Mesenchymal stem cell (in vitro differentiated cells and primary cell): ENCODE measurements around the gene CASQ2.

Source experiments
- DNase-seq: peaks from one replicate; pipeline ENCODE4 v3.0.0-alpha.2; 2013
- H2AFZ ChIP-seq: one replicate; pipeline ENCODE4 v1.6.1; 2013; ENCODE audit warnings: low read depth, mild to moderate bottlenecking, control low read depth, inconsistent platforms, low read length, moderate library complexity
- H2AK5ac ChIP-seq: 2 replicates; pipeline ENCODE4 v1.6.1; 2013; ENCODE audit warnings: low read length, moderate library complexity, mild to moderate bottlenecking, inconsistent platforms; ENCODE audit not compliant: severe bottlenecking
- H2BK120ac ChIP-seq: one replicate; pipeline ENCODE4 v1.6.1; 2013; ENCODE audit warnings: low read depth, mild to moderate bottlenecking, inconsistent platforms, low read length, moderate library complexity
- H2BK12ac ChIP-seq, 2 experiments: one replicate each; pipeline ENCODE4 v1.6.1; 2013; ENCODE audit warnings: inconsistent platforms in 2 of 2, low read length in 2 of 2, mild to moderate bottlenecking in 2 of 2, moderate library complexity in 2 of 2, control low read depth in 1 of 2
- H2BK15ac ChIP-seq: one replicate; pipeline ENCODE4 v1.6.1; 2013; ENCODE audit warnings: mild to moderate bottlenecking, low read depth, inconsistent platforms; ENCODE audit not compliant: poor library complexity, severe bottlenecking
- H2BK5ac ChIP-seq: 2 replicates; pipeline ENCODE4 v1.6.1; 2013; ENCODE audit warnings: low read depth, mild to moderate bottlenecking, low read length, control low read depth, inconsistent platforms; ENCODE audit not compliant: poor library complexity, severe bottlenecking
- H3K14ac ChIP-seq, 2 experiments: one replicate each; pipeline ENCODE4 v1.6.1; 2013; ENCODE audit warnings: inconsistent platforms in 2 of 2, low read length in 2 of 2, control low read depth in 1 of 2, mild to moderate bottlenecking in 1 of 2, moderate library complexity in 1 of 2
- H3K18ac ChIP-seq, 2 experiments: one replicate each; pipeline ENCODE4 v1.6.1; 2013; ENCODE audit warnings: inconsistent platforms in 2 of 2, low read length in 2 of 2, control low read depth in 1 of 2, low read depth in 1 of 2, mild to moderate bottlenecking in 1 of 2
- H3K23ac ChIP-seq, 2 experiments: one replicate each; pipeline ENCODE4 v1.6.1; 2013; ENCODE audit warnings: inconsistent platforms in 2 of 2, low read length in 2 of 2, mild to moderate bottlenecking in 2 of 2, moderate library complexity in 2 of 2, control low read depth in 1 of 2
- H3K27ac ChIP-seq: 2 replicates; pipeline ENCODE4 v1.5.1; 2013; ENCODE audit warnings: mild to moderate bottlenecking, moderate library complexity, low read length, control low read depth, inconsistent platforms; ENCODE audit not compliant: poor library complexity, severe bottlenecking
- H3K27me3 ChIP-seq, 2 experiments: 2 replicates each; pipeline versions ENCODE4 v1.6.1 to v1.7.0; 2013; ENCODE audit warnings: low read length in 2 of 2, mild to moderate bottlenecking in 2 of 2, moderate library complexity in 2 of 2, control low read depth in 1 of 2, inconsistent platforms in 1 of 2; ENCODE audit not compliant: control insufficient read depth in 1 of 2, insufficient read depth in 1 of 2
- H3K36me3 ChIP-seq, 2 experiments: 2 replicates each; pipeline versions ENCODE4 v1.6.1 to v1.7.0; 2013; ENCODE audit warnings: low read length in 2 of 2, control low read depth in 1 of 2, inconsistent platforms in 1 of 2, low read depth in 1 of 2, mild to moderate bottlenecking in 1 of 2; ENCODE audit not compliant: insufficient read depth in 2 of 2, control insufficient read depth in 1 of 2
- H3K4ac ChIP-seq, 2 experiments: one replicate each; pipeline ENCODE4 v1.6.1; 2013; ENCODE audit warnings: inconsistent platforms in 2 of 2, low read length in 2 of 2, mild to moderate bottlenecking in 2 of 2, moderate library complexity in 2 of 2, control low read depth in 1 of 2, low read depth in 1 of 2
- H3K4me1 ChIP-seq: 2 replicates; pipeline ENCODE4 v1.6.1; 2013; ENCODE audit warnings: low read depth, low read length, control low read depth; ENCODE audit not compliant: control insufficient read depth, insufficient read depth
- H3K4me2 ChIP-seq: 2 replicates; pipeline ENCODE4 v1.6.1; 2013; ENCODE audit warnings: low read length, mild to moderate bottlenecking, inconsistent platforms; ENCODE audit not compliant: poor library complexity, severe bottlenecking
- H3K4me3 ChIP-seq, 2 experiments: 2 replicates each; pipeline versions ENCODE4 v1.5.1 to v1.7.0; 2013; ENCODE audit warnings: low read length in 2 of 2, mild to moderate bottlenecking in 2 of 2, control low read depth in 1 of 2, low read depth in 1 of 2; ENCODE audit not compliant: insufficient read depth in 1 of 2
- H3K79me1 ChIP-seq: replicated peaks from 2 replicates; pipeline ENCODE4 v1.6.1; 2013; ENCODE audit warnings: mild to moderate bottlenecking, control low read depth, low read length, inconsistent platforms; ENCODE audit not compliant: poor library complexity, severe bottlenecking
- H3K9ac ChIP-seq: 2 replicates; pipeline ENCODE4 v1.7.0; 2013; ENCODE audit warnings: mild to moderate bottlenecking, low read length, moderate library complexity
- H3K9me3 ChIP-seq: 2 replicates; pipeline ENCODE4 v1.7.0; 2013; ENCODE audit warnings: mild to moderate bottlenecking, low read length; ENCODE audit not compliant: control insufficient read depth
- H4K8ac ChIP-seq: one replicate; pipeline ENCODE4 v1.6.1; 2013; ENCODE audit warnings: inconsistent platforms, mild to moderate bottlenecking, low read length, moderate library complexity
- H4K91ac ChIP-seq: one replicate; pipeline ENCODE4 v1.6.1; 2013; ENCODE audit warnings: mild to moderate bottlenecking, low read length, inconsistent platforms
- WGBS: methylation state at CpG from one replicate; pipeline ENCODE4 v1.1.7; 2013; ENCODE audit warnings: mixed read lengths; 5-methylcytosine and 5-hydroxymethylcytosine counted together

The CASQ2 gene

GRCh38 chr1:115811140-115811828, 42.8 kb upstream of the CASQ2 start:
- Histone ChIP-seq H2BK15ac (no peak overlapping the region), H3K9ac (no peak overlapping the region), H2BK120ac (no peak overlapping the region), H4K91ac (no peak overlapping the region), H2AK5ac (no peak overlapping the region), H3K18ac (no peak overlapping the region), H2AFZ (no peak overlapping the region), H3K23ac (no peak overlapping the region), H3K27ac (no peak overlapping the region), H3K4me3 (no peak overlapping the region), H2BK5ac (no peak overlapping the region), H3K79me1 (no peaks in the 10 kb centered on the region), H3K4me1 (no peaks in the 10 kb centered on the region), H3K14ac (no peak overlapping the region), H2BK12ac (no peak overlapping the region), H3K27me3 (peaks cover 7 to 33% of the 10 kb centered on the region in 2 experiments), H3K9me3 (no peaks in the 10 kb centered on the region), H4K8ac (peak overlapping the region; percentile 1), H3K4ac (no peak overlapping the region), H3K36me3 (no peaks in the 10 kb centered on the region), H3K4me2 (no peak overlapping the region)
- no peak for DNase-seq
- WGBS, result 57% methylated on average over 3 of the region's 3 CpGs

GRCh38 chr1:115810609-115811008, 42.1 kb upstream of the CASQ2 start:
- no peak overlapping the region for H3K14ac ChIP-seq
- H2BK12ac ChIP-seq, result no peak overlapping the region
- no peaks in the 10 kb centered on the region for H3K9me3 ChIP-seq
- H3K27me3 ChIP-seq, result peaks cover 7 to 33% of the 10 kb centered on the region in 2 experiments
- no peak overlapping the region for H3K18ac ChIP-seq
- H3K4me2 ChIP-seq, result no peak overlapping the region
- H3K9ac ChIP-seq, result no peak overlapping the region
- WGBS, result 86% methylated on average over 2 of the region's 2 CpGs
- H2BK5ac ChIP-seq, result no peak overlapping the region
- peak; percentile 8 for DNase-seq
- H3K36me3 ChIP-seq, result no peaks in the 10 kb centered on the region
- no peak overlapping the region for H2BK15ac ChIP-seq
- H2AK5ac ChIP-seq, result no peak overlapping the region
- H3K4me1 ChIP-seq, result no peaks in the 10 kb centered on the region
- H2AFZ ChIP-seq, result no peak overlapping the region
- H4K8ac ChIP-seq, result no peak overlapping the region
- H3K4me3 ChIP-seq, result no peak overlapping the region
- H3K4ac ChIP-seq, result no peak overlapping the region
- H3K27ac ChIP-seq, result no peak overlapping the region
- no peak overlapping the region for H2BK120ac ChIP-seq
- no peak overlapping the region for H3K23ac ChIP-seq
- H4K91ac ChIP-seq, result no peak overlapping the region
- H3K79me1 ChIP-seq, result no peaks in the 10 kb centered on the region

- WGBS, result 86% methylated on average over 1 of the region's 2 CpGs
- Histone ChIP-seq H3K18ac (no peak overlapping the region), H2BK120ac (no peak overlapping the region), H3K9me3 (no peaks in the 10 kb centered on the region), H3K4me3 (no peak overlapping the region), H2BK12ac (no peak overlapping the region), H3K36me3 (no peaks in the 10 kb centered on the region), H3K9ac (no peak overlapping the region), H3K23ac (no peak overlapping the region), H3K4me2 (no peak overlapping the region), H2BK15ac (no peak overlapping the region), H3K27ac (no peak overlapping the region), H4K8ac (no peak overlapping the region), H3K27me3 (peaks cover 7 to 40% of the 10 kb centered on the region in 2 experiments), H3K79me1 (no peaks in the 10 kb centered on the region), H2AFZ (no peak overlapping the region), H2AK5ac (no peak overlapping the region), H3K4me1 (no peaks in the 10 kb centered on the region), H3K14ac (no peak overlapping the region), H2BK5ac (no peak overlapping the region), H3K4ac (no peak overlapping the region), H4K91ac (no peak overlapping the region)
- DNase-seq, result no peak
Measured at GRCh38 chr1:115809847-115810246, 41.3 kb upstream of the CASQ2 start.

- Histone ChIP-seq H3K4ac (no peak overlapping the region), H3K79me1 (no peaks in the 10 kb centered on the region), H3K4me3 (no peak overlapping the region), H3K23ac (no peak overlapping the region), H3K27ac (no peak overlapping the region), H3K27me3 (peaks cover 5 to 39% of the 10 kb centered on the region in 2 experiments), H3K9ac (no peak overlapping the region), H3K4me2 (no peak overlapping the region), H2AK5ac (no peak overlapping the region), H3K36me3 (no peaks in the 10 kb centered on the region), H2BK120ac (no peak overlapping the region), H3K9me3 (no peaks in the 10 kb centered on the region), H4K91ac (no peak overlapping the region), H2AFZ (no peak overlapping the region), H4K8ac (no peak overlapping the region), H2BK15ac (no peak overlapping the region), H2BK5ac (no peak overlapping the region), H3K14ac (no peak overlapping the region), H3K4me1 (no peaks in the 10 kb centered on the region), H2BK12ac (no peak overlapping the region), H3K18ac (no peak overlapping the region)
- DNase-seq, result no peak
Measured at GRCh38 chr1:115809076-115809475, 40.6 kb upstream of the CASQ2 start.
